Activated naive CD8-positive, alpha-beta T cell treated with anti-CD3 and anti-CD28 coated beads for 36 hours (primary cell): ENCODE measurements around the gene APOF. TPM values are rescaled to one million over a fixed set of nuclear protein-coding genes. Genes with fewer than 3 reads are reported as not detected.

ENCODE experiments used
- DNase-seq: peaks from one replicate; pipeline ENCODE4 v3.0.0; 2021
- H3K27ac Mint-ChIP-seq: one replicate; pipeline ENCODE4 v1.8.0; 2022; ENCODE audit warnings: mild to moderate bottlenecking, moderate library complexity, mixed read lengths
- H3K27me3 Mint-ChIP-seq: one replicate; pipeline ENCODE4 v1.8.0; 2022; ENCODE audit warnings: mild to moderate bottlenecking, mixed read lengths
- H3K36me3 Mint-ChIP-seq: one replicate; pipeline ENCODE4 v1.8.0; 2021; ENCODE audit warnings: mild to moderate bottlenecking, mixed read lengths
- H3K4me1 Mint-ChIP-seq: one replicate; pipeline ENCODE4 v1.8.0; 2021; ENCODE audit warnings: mixed read lengths
- H3K4me3 Mint-ChIP-seq: one replicate; pipeline ENCODE4 v1.8.0; 2022; ENCODE audit warnings: mild to moderate bottlenecking, moderate library complexity, mixed read lengths
- H3K9me3 Mint-ChIP-seq: one replicate; pipeline ENCODE4 v1.8.0; 2022; ENCODE audit warnings: mixed read lengths
- total RNA-seq, 2 experiments: library from RNA; stranded (reverse); gene quantifications; one replicate each; pipeline ENCODE4 v1.2.3, GENCODE V29; 2021

Gene APOF
- total RNA-seq, 2 experiments from 2014 or later = not detected

DNA sequence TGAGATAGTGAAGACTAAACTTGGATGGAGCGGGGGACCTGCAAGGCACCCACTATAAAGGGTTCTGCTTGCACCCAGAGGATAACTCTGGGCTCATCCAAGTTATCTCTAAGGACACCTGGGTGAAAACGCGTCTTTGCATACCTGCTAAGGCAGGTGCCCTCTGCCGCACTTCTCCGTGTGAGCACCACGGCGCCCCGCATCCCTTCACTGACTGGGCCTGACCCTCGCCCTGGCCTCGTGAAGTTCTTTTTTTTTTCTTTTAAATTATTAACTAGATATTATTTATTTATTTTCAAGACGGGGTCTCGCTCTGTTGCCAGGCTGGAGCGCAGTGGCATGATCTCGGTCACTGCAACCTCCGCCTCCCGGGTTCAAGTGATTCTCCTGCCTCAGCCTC is 20.0 kb upstream of the APOF start:
- Mint-ChIP-seq H3K36me3 (no peaks in the 10 kb centered on the region), H3K4me3 (no peak overlapping the region), H3K9me3 (no peaks in the 10 kb centered on the region), H3K27ac (no peak overlapping the region), H3K27me3 (no peaks in the 10 kb centered on the region), H3K4me1 (no peaks in the 10 kb centered on the region)
- no peak for DNase-seq

GRCh38 chr12:56377989-56378316 is 15.3 kb upstream of the APOF start:
- H3K4me3 Mint-ChIP-seq = no peak overlapping the region
- no peak for DNase-seq
- peaks cover 3% of the 10 kb centered on the region for H3K9me3 Mint-ChIP-seq
- H3K27me3 Mint-ChIP-seq = no peaks in the 10 kb centered on the region
- no peaks in the 10 kb centered on the region for H3K36me3 Mint-ChIP-seq
- no peaks in the 10 kb centered on the region for H3K4me1 Mint-ChIP-seq
- no peak overlapping the region for H3K27ac Mint-ChIP-seq

- no peak overlapping the region for H3K27ac Mint-ChIP-seq
Observed at GRCh38 chr12:56377310-56377988, 14.8 kb upstream of the APOF start.

GRCh38 chr12:56375598-56376434 is 13.2 kb upstream of the APOF start:
- Mint-ChIP-seq H3K9me3 (peaks cover 3% of the 10 kb centered on the region), H3K27ac (no peak overlapping the region), H3K4me3 (no peak overlapping the region), H3K27me3 (no peaks in the 10 kb centered on the region), H3K36me3 (no peaks in the 10 kb centered on the region), H3K4me1 (no peaks in the 10 kb centered on the region)
- DNase-seq = no peak

More at GRCh38 chr12:56377310-56377988, 14.8 kb upstream of the APOF start:
- Mint-ChIP-seq H3K9me3 (peaks cover 3% of the 10 kb centered on the region), H3K4me1 (no peaks in the 10 kb centered on the region), H3K36me3 (no peaks in the 10 kb centered on the region), H3K4me3 (no peak overlapping the region), H3K27me3 (no peaks in the 10 kb centered on the region)
- no peak for DNase-seq

DNA sequence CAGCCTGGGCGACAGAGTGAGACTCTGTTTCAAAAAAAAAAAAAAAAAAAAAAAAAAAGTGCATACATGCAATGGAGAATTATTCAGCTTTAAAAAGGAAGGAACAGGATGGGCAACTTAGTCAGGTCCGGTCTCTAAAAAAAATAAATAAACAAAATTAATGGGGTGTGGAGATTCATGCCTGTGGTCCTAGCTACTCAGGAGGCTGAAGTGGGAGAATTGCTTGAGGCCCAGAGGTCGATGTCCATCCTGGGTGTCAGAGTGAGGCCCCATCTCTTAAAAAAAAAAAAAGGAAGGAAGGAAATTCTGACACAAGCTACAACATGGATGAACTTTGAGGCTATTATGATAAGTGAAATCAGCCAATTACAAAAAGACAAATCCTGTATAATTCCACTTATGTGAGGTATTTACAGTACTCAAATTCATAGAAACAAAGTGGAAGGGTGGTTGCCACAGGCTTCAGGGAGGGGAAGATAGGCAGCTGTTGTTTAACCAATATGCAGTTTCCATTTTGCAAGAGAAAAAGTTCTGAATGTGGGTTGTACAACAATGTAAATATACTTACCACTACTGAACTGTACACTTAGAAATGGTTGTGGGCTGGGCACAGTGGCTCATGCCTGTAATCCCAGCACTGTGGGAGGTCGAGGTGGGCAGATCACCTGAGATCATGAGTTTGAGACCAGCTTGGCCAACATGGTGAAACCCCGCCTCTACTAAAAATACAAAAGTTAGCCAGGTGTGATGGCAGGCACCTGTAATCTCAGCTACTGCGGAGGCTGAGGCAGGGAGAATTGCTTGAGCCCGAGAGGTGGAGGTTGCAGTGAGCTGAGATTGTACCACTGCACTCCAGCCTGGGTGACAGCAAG is 12.3 kb upstream of the APOF start:
- no peak overlapping the region for H3K4me3 Mint-ChIP-seq
- H3K27ac Mint-ChIP-seq = no peak overlapping the region
- H3K36me3 Mint-ChIP-seq = no peaks in the 10 kb centered on the region
- no peaks in the 10 kb centered on the region for H3K27me3 Mint-ChIP-seq
- no peaks in the 10 kb centered on the region for H3K4me1 Mint-ChIP-seq
- H3K9me3 Mint-ChIP-seq = peaks cover 3% of the 10 kb centered on the region
- DNase-seq = no peak

DNA sequence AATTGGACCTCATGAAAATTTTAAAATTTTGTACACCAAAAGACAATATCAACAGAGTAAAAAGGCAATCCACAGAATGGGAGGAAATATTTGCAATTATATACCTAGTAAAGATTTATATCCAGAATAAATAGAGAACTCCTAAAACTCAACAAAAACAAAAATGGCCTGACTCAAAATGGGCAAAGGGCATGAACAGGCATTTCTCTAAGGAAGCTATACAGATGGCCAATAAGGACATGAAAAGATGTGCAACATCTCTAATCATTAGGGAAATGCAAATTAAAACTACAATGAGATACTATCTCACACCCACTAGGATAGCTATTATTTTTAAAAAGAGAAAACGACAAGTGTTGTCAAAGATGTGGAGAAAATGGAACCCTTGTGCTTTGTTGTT is 10.9 kb upstream of the APOF start:
- peaks cover 3% of the 10 kb centered on the region for H3K9me3 Mint-ChIP-seq
- H3K27ac Mint-ChIP-seq = no peak overlapping the region
- no peak overlapping the region for H3K4me3 Mint-ChIP-seq
- DNase-seq = no peak
- no peaks in the 10 kb centered on the region for H3K27me3 Mint-ChIP-seq
- H3K36me3 Mint-ChIP-seq = no peaks in the 10 kb centered on the region
- H3K4me1 Mint-ChIP-seq = no peaks in the 10 kb centered on the region

- no peak overlapping the region for H3K4me3 Mint-ChIP-seq
- H3K36me3 Mint-ChIP-seq = no peaks in the 10 kb centered on the region
- no peak for DNase-seq
- no peak overlapping the region for H3K27ac Mint-ChIP-seq
- no peaks in the 10 kb centered on the region for H3K9me3 Mint-ChIP-seq
- no peaks in the 10 kb centered on the region for H3K27me3 Mint-ChIP-seq
- H3K4me1 Mint-ChIP-seq = no peaks in the 10 kb centered on the region
Observed at GRCh38 chr12:56366948-56367347, 4.3 kb upstream of the APOF start.

GRCh38 chr12:56361487-56362129 is 1.0 kb downstream of the APOF start:
- Mint-ChIP-seq H3K27me3 (no peaks in the 10 kb centered on the region), H3K36me3 (no peaks in the 10 kb centered on the region), H3K4me3 (peak overlapping the region; percentile 94), H3K27ac (peak overlapping the region; percentile 97), H3K4me1 (peaks cover 20% of the 10 kb centered on the region), H3K9me3 (no peaks in the 10 kb centered on the region)
- no peak for DNase-seq

DNA sequence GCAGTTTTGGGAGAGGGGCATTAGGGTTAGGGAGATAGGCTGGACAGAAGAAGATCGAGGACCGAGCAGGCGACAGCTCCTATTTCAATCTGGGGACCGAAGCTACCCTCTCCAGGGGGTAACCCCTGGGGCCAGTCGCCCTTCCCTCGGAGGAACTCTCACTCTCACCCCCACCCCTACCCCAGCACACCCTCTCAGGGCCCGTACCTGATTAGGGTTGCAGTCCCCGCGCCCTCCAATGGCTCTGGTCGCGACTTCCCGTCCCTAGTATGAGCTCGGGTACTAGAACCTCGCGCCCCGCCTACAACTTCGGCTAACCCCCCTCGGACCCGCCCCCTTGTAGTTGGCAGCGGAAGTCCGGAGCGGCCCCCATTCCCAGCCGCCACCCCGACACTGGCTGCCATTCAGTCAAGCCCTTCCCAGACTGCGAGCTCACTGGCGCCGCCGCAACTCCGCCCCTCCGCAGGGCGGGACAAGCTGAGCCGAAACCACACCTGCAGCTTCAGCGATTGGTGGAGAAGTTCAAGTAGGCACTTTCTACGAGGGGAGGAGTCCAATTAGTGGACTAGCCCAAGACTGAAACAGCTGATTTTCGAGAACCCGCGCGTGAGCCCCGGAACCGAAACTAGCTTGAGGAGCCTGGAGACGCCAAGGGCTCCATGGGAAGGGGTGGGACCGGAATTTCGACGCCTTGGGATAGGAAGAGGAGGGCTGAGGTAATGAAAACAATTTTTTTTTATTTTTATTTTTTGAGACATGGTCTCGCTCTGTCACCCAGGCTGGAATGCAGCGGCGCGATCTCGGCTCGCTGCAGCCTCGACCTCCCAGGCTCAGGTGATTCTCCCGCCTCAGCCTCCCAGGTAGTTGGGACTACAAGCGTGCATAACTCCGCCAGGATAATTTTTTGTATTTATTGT is 2.5 kb downstream of the APOF start, which contains the start of gene STAT2:
TSS of gene STAT2 (minus strand) at position 257 of the 917 bp plus-strand sequence. CDS start 3,536 bp downstream, outside the sequence.
- DNase-seq = peak; percentile 100
- H3K4me3 Mint-ChIP-seq = peak within 1 kb of the TSS; percentile 94
- H3K27me3 Mint-ChIP-seq = no peaks in the 10 kb centered on the region
- H3K4me1 Mint-ChIP-seq = peaks cover 21% of the 10 kb centered on the region
- H3K9me3 Mint-ChIP-seq = no peaks in the 10 kb centered on the region
- peaks cover 5% of the 10 kb centered on the region for H3K36me3 Mint-ChIP-seq
- peak within 1 kb of the TSS; percentile 97 for H3K27ac Mint-ChIP-seq

DNA sequence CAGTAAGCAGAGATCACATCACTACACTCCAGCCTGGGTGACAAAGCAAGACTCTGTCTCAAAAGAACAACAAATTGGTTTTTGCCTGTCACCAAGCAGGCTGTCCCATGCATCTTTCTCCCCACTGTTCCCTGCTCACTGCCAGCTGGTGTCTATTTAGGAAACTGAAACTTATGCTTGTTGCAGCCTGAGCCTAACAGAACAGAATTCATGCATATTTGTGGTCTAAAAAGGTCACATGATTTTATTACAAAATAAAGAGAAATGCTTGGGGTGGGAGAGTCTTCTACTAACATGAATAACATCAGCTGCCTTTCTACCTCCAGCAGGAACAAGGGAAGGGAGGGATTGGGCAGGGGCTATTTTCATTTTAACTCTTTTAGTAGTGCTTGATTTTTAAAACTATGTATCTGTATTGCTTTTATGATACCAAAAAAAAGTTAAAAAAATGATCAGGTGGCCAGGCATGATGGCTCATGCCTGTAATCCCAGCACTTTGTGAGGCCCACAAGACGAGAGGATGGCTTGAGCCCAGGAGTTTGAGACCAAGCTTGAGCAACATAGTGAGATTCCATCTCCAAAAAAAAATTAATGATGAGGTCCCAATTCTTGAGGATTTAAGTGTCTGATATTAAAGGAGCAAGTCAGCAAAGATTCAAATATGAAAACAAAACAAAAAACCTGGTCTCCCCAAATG is 3.7 kb downstream of the APOF start:
- peak; percentile 9 for DNase-seq
- Mint-ChIP-seq H3K36me3 (peaks cover 7% of the 10 kb centered on the region), H3K9me3 (no peaks in the 10 kb centered on the region), H3K27ac (peak overlapping the region; percentile 97), H3K4me3 (peak overlapping the region; percentile 94), H3K27me3 (no peaks in the 10 kb centered on the region), H3K4me1 (peaks cover 21% of the 10 kb centered on the region)

- Mint-ChIP-seq H3K9me3 (no peaks in the 10 kb centered on the region), H3K4me3 (no peak overlapping the region), H3K36me3 (peaks cover 18% of the 10 kb centered on the region), H3K27me3 (no peaks in the 10 kb centered on the region), H3K4me1 (no peaks in the 10 kb centered on the region), H3K27ac (no peak overlapping the region)
- no peak for DNase-seq
Observed at GRCh38 chr12:56351325-56351724, 11.3 kb downstream of the APOF start.

DNA sequence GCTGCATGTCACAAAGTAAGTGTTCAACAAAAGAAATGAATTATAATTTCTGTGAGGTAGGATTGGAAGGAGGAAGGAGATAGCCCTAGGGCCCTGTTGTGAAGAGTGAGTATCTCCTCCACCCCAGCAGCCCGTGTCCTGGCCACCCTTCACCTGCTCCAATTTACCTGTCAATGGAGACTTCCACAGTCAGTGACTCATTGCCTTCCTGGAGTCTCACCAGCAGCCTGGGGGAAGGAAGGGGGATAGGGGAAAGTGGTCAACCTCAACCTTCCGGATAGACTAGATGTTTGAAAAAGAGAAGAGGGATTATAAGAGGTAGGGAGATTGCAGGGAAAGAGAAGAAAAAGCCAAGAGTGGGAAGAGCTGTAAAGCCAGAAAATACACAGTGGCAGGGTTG is 12.0 kb downstream of the APOF start:
- no peaks in the 10 kb centered on the region for H3K4me1 Mint-ChIP-seq
- no peak overlapping the region for H3K4me3 Mint-ChIP-seq
- peaks cover 16% of the 10 kb centered on the region for H3K36me3 Mint-ChIP-seq
- H3K9me3 Mint-ChIP-seq = no peaks in the 10 kb centered on the region
- no peaks in the 10 kb centered on the region for H3K27me3 Mint-ChIP-seq
- H3K27ac Mint-ChIP-seq = no peak overlapping the region
- no peak for DNase-seq

- no peaks in the 10 kb centered on the region for H3K27me3 Mint-ChIP-seq
- H3K27ac Mint-ChIP-seq = no peak overlapping the region
- no peaks in the 10 kb centered on the region for H3K4me1 Mint-ChIP-seq
- no peak for DNase-seq
- no peak overlapping the region for H3K4me3 Mint-ChIP-seq
- H3K9me3 Mint-ChIP-seq = no peaks in the 10 kb centered on the region
- H3K36me3 Mint-ChIP-seq = peaks cover 18% of the 10 kb centered on the region
Observed at GRCh38 chr12:56348776-56349175, 13.9 kb downstream of the APOF start.
